Loucy (cell line): ENCODE data around the gene LYPD4.

Experiments used
- H2AFZ ChIP-seq: fragments of 200-600 bp; sonication (generic); 2 replicates; pipeline ENCODE4 v1.6.0; 2016; ENCODE audit warnings: antibody characterized with exemption, mild to moderate bottlenecking, low read length, moderate library complexity
- H3F3A ChIP-seq: fragments of 200-600 bp; 2 replicates; pipeline ENCODE4 v1.6.0; 2016; ENCODE audit warnings: antibody characterized with exemption, low read depth, mild to moderate bottlenecking
- H3K27me3 ChIP-seq: fragments of 200-600 bp; sonication (generic); 2 replicates; pipeline ENCODE4 v1.6.1; 2014; ENCODE audit warnings: low read length, mild to moderate bottlenecking; ENCODE audit not compliant: insufficient read depth, poor library complexity, severe bottlenecking
- H3K36me3 ChIP-seq: fragments of 200-600 bp; sonication (generic); 2 replicates; pipeline ENCODE4 v1.6.1; 2016; ENCODE audit warnings: low read length; ENCODE audit not compliant: insufficient read depth
- H3K4me1 ChIP-seq: fragments of 200-600 bp; sonication (generic); 2 replicates; pipeline ENCODE4 v1.5.1; 2014; ENCODE audit warnings: low read length, mild to moderate bottlenecking; ENCODE audit not compliant: insufficient read depth, poor library complexity, severe bottlenecking
- H3K4me2 ChIP-seq: fragments of 200-600 bp; sonication (generic); 2 replicates; pipeline ENCODE4 v1.6.0; 2014; ENCODE audit warnings: antibody characterized with exemption, low read length, low read depth, mild to moderate bottlenecking; ENCODE audit not compliant: poor library complexity, severe bottlenecking
- H3K4me3 ChIP-seq: fragments of 200-600 bp; sonication (generic); 2 replicates; pipeline ENCODE4 v1.5.1; 2014; ENCODE audit warnings: low read length, mild to moderate bottlenecking, mixed read lengths; ENCODE audit not compliant: poor library complexity, severe bottlenecking
- H3K79me2 ChIP-seq: fragments of 200-600 bp; sonication (generic); 2 replicates; pipeline ENCODE4 v1.6.1; 2014; ENCODE audit warnings: low read length; ENCODE audit not compliant: insufficient read depth
- H3K9ac ChIP-seq: fragments of 200-600 bp; sonication (generic); 2 replicates; pipeline ENCODE4 v1.6.0; 2014; ENCODE audit warnings: mild to moderate bottlenecking, low read depth, low read length, moderate library complexity; ENCODE audit not compliant: poor library complexity, severe bottlenecking
- H3K9me2 ChIP-seq: fragments of 200-600 bp; sonication (generic); replicated peaks from 2 replicates; pipeline ENCODE4 v1.6.1; 2016; ENCODE audit warnings: low read depth, low read length, mixed read lengths
- H3K9me3 ChIP-seq: fragments of 200-600 bp; sonication (generic); 2 replicates; pipeline ENCODE4 v1.6.1; 2014; ENCODE audit warnings: mild to moderate bottlenecking, antibody characterized with exemption, low read length, low read depth; ENCODE audit not compliant: insufficient read depth
- H4K20me1 ChIP-seq: fragments of 200-600 bp; sonication (generic); 2 replicates; pipeline ENCODE4 v1.6.0; 2014; ENCODE audit warnings: antibody characterized with exemption, low read length, mild to moderate bottlenecking; ENCODE audit not compliant: insufficient read depth, poor library complexity, severe bottlenecking
- CTCF ChIP-seq: fragments of 200-600 bp; sonication (generic); conservative IDR thresholded peaks from 2 replicates; pipeline ENCODE4 v1.5.1; 2014; ENCODE audit warnings: mild to moderate bottlenecking, antibody characterized with exemption, low read length
- EZH2phosphoT487 ChIP-seq: fragments of 200-600 bp; IDR thresholded peaks from 2 replicates; pipeline ENCODE4 v1.6.1; 2018; ENCODE audit warnings: antibody characterized with exemption, mild to moderate bottlenecking, moderate library complexity, borderline replicate concordance

Gene LYPD4

DNA sequence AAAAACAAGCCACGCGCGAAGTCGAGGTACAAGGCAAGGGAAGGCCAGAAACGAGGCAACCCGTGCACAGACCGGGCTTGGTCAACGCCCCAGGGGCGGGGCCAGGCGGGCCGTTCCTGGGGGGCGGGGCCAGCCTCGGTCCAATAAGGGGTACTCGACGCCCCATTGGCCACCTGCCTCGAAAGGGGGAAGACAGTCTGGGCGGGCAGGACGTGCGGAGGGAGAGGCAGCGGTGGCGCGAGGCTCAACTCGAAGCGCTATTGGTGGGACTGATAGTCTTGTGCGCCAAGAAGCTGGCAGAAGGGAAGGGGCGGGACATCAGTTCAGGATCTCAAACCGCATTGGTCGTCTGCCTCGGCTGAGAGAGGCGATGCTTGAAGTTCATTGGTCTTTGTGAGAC is at the start of gene LYPD4:
LYPD4 (minus strand) TSS at position 83 of the 400 bp plus-strand sequence. CDS start 5,398 bp downstream, outside the sequence.
- H2AFZ ChIP-seq = no peak within 1 kb of the TSS
- no peaks in the 10 kb centered on the region for H3K9me2 ChIP-seq
- no peaks in the 10 kb centered on the region for H3K36me3 ChIP-seq
- no peak for TF ChIP-seq EZH2phosphoT487
- TF ChIP-seq CTCF = no peak
- no peaks in the 10 kb centered on the region for H3K27me3 ChIP-seq
- H3F3A ChIP-seq = no peaks in the 10 kb centered on the region
- no peaks in the 10 kb centered on the region for H3K9me3 ChIP-seq
- no peak within 1 kb of the TSS for H3K4me2 ChIP-seq
- no peaks in the 10 kb centered on the region for H3K79me2 ChIP-seq
- no peak within 1 kb of the TSS for H3K9ac ChIP-seq
- H3K4me3 ChIP-seq = no peak within 1 kb of the TSS
- no peaks in the 10 kb centered on the region for H4K20me1 ChIP-seq
- H3K4me1 ChIP-seq = no peaks in the 10 kb centered on the region

DNA sequence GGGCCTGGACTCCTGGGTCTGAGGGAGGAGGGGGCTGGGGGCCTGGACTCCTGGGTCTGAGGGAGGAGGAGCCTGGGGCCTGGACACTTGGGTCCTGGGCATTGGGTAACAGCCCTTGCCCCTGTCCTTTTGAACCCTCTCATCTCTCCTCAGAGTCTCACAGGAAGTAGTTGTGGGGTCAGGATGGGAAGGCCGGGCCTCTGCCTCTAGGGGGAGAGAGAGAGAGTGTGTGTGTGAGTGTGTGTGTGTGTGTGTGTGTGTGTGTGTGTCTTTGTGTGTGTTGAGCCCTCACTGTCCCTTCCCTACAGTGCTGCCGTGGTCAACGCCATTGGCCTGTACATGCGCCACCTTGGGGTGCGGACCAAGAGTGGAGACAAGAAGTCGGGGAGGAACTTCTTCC is 49.4 kb upstream of the LYPD4 start:
- no peak overlapping the region for H3K9ac ChIP-seq
- peaks cover 4% of the 10 kb centered on the region for H4K20me1 ChIP-seq
- H3K36me3 ChIP-seq = peaks cover 39% of the 10 kb centered on the region; the same call in 1 of the 2 replicates
- H3K4me3 ChIP-seq = no peak overlapping the region
- peaks cover 16% of the 10 kb centered on the region for H3K4me1 ChIP-seq
- no peaks in the 10 kb centered on the region for H3F3A ChIP-seq
- H3K9me3 ChIP-seq = no peaks in the 10 kb centered on the region
- H3K4me2 ChIP-seq = no peak overlapping the region
- H3K79me2 ChIP-seq = peaks cover 18% of the 10 kb centered on the region
- no peaks in the 10 kb centered on the region for H3K27me3 ChIP-seq
- no peaks in the 10 kb centered on the region for H3K9me2 ChIP-seq
- no peak for TF ChIP-seq EZH2phosphoT487
- TF ChIP-seq CTCF = peak; percentile 55
- no peak overlapping the region for H2AFZ ChIP-seq

- Histone ChIP-seq H3K27me3 (no peaks in the 10 kb centered on the region), H3K79me2 (peaks cover 31% of the 10 kb centered on the region), H3K4me1 (peaks cover 31% of the 10 kb centered on the region), H4K20me1 (peaks cover 11% of the 10 kb centered on the region), H3K9me2 (no peaks in the 10 kb centered on the region), H3K9ac (no peak overlapping the region), H3K36me3 (peaks cover 30% of the 10 kb centered on the region; the same call in 1 of the 2 replicates), H2AFZ (no peak overlapping the region), H3K9me3 (no peaks in the 10 kb centered on the region), H3K4me2 (no peak overlapping the region), H3K4me3 (no peak overlapping the region), H3F3A (no peaks in the 10 kb centered on the region)
- TF ChIP-seq CTCF (no peak), EZH2phosphoT487 (no peak)
Observed at GRCh38 chr19:41892173-41892902, 47.9 kb upstream of the LYPD4 start.
